ENCODE measurements around the gene ERBB2. TPM values are rescaled to one million over a fixed set of nuclear protein-coding genes. Genes with fewer than 3 reads are reported as not detected.

Gene ERBB2
- total and polyA plus RNA-seq, 9 of the 15 experiments (the other 6 are each of a cell fraction or from before 2014, with no cell fraction given): 0.74 to 5.6 (median 3.3) TPM

DNA sequence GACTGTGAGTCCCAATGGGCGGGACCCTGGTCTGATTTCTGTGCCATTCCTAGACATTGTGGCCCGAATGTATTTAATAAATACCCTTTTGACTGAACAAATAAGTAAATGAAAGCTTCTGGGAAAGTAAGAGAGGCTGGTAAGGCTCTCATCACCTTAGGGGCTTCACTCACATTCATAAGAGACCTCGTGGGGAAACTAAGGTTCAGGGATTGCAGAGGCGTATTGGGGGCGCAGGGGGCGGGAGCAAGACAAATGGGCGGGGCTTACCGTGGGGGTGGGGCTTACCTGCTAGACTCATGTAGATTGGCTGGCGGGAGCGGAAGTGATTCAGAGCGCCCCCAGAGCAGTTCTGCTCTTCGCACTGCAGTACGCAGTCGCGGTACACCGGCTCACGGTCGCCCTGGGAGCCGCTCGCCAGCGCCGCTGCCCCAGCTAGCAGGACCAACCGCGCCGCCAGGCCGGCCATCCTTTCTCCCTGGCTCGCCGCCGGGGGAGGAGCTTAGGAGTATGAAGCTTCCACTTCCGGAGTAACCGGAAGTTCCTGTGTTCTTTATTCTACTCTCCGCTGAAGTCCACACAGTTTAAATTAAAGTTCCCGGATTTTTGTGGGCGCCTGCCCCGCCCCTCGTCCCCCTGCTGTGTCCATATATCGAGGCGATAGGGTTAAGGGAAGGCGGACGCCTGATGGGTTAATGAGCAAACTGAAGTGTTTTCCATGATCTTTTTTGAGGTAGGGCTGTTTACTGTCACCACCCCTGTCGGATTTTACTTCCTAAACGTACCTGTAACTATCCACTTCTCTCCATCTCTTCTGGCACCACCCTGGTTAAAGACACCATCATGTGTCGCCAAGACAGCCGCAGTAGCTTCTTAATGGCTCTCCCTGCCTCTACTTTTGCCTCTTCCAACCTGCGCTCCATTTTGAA lies 12.1 kb upstream of the ERBB2 start, which contains the start of gene PGAP3 (continued):
- TF ChIP-seq EHMT2 (IDR thresholded peaks at IDR 0.05): peak; percentile 72
- TF ChIP-seq MTA3 (IDR thresholded peaks at IDR 0.05; ENCODE audit: borderline replicate concordance): peak; percentile 58; the same call in 1 of the 2 replicates
- no peak for TF ChIP-seq SMARCA5 (IDR thresholded peaks at IDR 0.05)
- TF ChIP-seq, protein P1, sequence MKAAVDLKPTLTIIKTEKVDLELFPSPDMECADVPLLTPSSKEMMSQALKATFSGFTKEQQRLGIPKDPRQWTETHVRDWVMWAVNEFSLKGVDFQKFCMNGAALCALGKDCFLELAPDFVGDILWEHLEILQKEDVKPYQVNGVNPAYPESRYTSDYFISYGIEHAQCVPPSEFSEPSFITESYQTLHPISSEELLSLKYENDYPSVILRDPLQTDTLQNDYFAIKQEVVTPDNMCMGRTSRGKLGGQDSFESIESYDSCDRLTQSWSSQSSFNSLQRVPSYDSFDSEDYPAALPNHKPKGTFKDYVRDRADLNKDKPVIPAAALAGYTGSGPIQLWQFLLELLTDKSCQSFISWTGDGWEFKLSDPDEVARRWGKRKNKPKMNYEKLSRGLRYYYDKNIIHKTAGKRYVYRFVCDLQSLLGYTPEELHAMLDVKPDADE (conservative IDR thresholded peaks at IDR 0.05; ENCODE audit: control insufficient read depth, low read depth, low read length): peak; percentile 35; the same call in 1 of the 2 replicates
- TF ChIP-seq, protein P2, sequence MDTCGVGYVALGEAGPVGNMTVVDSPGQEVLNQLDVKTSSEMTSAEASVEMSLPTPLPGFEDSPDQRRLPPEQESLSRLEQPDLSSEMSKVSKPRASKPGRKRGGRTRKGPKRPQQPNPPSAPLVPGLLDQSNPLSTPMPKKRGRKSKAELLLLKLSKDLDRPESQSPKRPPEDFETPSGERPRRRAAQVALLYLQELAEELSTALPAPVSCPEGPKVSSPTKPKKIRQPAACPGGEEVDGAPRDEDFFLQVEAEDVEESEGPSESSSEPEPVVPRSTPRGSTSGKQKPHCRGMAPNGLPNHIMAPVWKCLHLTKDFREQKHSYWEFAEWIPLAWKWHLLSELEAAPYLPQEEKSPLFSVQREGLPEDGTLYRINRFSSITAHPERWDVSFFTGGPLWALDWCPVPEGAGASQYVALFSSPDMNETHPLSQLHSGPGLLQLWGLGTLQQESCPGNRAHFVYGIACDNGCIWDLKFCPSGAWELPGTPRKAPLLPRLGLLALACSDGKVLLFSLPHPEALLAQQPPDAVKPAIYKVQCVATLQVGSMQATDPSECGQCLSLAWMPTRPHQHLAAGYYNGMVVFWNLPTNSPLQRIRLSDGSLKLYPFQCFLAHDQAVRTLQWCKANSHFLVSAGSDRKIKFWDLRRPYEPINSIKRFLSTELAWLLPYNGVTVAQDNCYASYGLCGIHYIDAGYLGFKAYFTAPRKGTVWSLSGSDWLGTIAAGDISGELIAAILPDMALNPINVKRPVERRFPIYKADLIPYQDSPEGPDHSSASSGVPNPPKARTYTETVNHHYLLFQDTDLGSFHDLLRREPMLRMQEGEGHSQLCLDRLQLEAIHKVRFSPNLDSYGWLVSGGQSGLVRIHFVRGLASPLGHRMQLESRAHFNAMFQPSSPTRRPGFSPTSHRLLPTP (IDR thresholded peaks at IDR 0.05; ENCODE audit: borderline replicate concordance, extremely low read depth, insufficient read length): no peak
- TF ChIP-seq, protein P3, sequence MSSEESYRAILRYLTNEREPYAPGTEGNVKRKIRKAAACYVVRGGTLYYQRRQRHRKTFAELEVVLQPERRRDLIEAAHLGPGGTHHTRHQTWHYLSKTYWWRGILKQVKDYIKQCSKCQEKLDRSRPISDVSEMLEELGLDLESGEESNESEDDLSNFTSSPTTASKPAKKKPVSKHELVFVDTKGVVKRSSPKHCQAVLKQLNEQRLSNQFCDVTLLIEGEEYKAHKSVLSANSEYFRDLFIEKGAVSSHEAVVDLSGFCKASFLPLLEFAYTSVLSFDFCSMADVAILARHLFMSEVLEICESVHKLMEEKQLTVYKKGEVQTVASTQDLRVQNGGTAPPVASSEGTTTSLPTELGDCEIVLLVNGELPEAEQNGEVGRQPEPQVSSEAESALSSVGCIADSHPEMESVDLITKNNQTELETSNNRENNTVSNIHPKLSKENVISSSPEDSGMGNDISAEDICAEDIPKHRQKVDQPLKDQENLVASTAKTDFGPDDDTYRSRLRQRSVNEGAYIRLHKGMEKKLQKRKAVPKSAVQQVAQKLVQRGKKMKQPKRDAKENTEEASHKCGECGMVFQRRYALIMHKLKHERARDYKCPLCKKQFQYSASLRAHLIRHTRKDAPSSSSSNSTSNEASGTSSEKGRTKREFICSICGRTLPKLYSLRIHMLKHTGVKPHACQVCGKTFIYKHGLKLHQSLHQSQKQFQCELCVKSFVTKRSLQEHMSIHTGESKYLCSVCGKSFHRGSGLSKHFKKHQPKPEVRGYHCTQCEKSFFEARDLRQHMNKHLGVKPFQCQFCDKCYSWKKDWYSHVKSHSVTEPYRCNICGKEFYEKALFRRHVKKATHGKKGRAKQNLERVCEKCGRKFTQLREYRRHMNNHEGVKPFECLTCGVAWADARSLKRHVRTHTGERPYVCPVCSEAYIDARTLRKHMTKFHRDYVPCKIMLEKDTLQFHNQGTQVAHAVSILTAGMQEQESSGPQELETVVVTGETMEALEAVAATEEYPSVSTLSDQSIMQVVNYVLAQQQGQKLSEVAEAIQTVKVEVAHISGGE (CRISPR knock-in tag; IDR thresholded peaks at IDR 0.05): peak; percentile 78 to 99 (median 79); a peak in 5 of 6 replicates
- no peak for TF ChIP-seq MED1 (CRISPR knock-in tag; IDR thresholded peaks at IDR 0.05; ENCODE audit: borderline replicate concordance)
- peak; percentile 25 for TF ChIP-seq ASH1L (IDR thresholded peaks at IDR 0.05; ENCODE audit: borderline replicate concordance, low read depth, partially characterized antibody)
- TF ChIP-seq ZBED1 (IDR thresholded peaks at IDR 0.05): 0 out of 2 replicates have a peak, but pooled peaks have one; percentile 43
- no peak for TF ChIP-seq MTA2 (IDR thresholded peaks at IDR 0.05; ENCODE audit: low read depth)
- no peak for TF ChIP-seq PTBP1 (IDR thresholded peaks at IDR 0.05; ENCODE audit: low read depth, low read length)
- TF ChIP-seq, protein P4, sequence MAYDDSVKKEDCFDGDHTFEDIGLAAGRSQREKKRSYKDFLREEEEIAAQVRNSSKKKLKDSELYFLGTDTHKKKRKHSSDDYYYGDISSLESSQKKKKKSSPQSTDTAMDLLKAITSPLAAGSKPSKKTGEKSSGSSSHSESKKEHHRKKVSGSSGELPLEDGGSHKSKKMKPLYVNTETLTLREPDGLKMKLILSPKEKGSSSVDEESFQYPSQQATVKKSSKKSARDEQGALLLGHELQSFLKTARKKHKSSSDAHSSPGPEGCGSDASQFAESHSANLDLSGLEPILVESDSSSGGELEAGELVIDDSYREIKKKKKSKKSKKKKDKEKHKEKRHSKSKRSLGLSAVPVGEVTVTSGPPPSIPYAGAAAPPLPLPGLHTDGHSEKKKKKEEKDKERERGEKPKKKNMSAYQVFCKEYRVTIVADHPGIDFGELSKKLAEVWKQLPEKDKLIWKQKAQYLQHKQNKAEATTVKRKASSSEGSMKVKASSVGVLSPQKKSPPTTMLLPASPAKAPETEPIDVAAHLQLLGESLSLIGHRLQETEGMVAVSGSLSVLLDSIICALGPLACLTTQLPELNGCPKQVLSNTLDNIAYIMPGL (CRISPR knock-in tag; IDR thresholded peaks at IDR 0.05): no peak
- no peak for TF ChIP-seq MYBL2 (IDR thresholded peaks at IDR 0.05; ENCODE audit: low read depth)
- TF ChIP-seq MYBL2 (CRISPR knock-in tag; IDR thresholded peaks at IDR 0.05; ENCODE audit: borderline replicate concordance): no peak
